Activated naive CD8-positive, alpha-beta T cell treated with anti-CD3 and anti-CD28 coated beads, Interleukin-2, amount 10 ng/mL, durations not matched to agents 7 days and 5 days (primary cell): ENCODE data around the gene FAM83E. TPM values are rescaled to one million over a fixed set of nuclear protein-coding genes. Genes with fewer than 3 reads are reported as not detected.

Experiments used
- ATAC-seq: fragments of 150-1000 bp; cut with Tn5 transposase; one replicate; pipeline ENCODE4 v1.10.0; 2021; ENCODE audit warnings: low read depth, moderate library complexity
- POLR2A ChIA-PET: fragments of 350-600 bp; sonication (Branson Sonifier 250); formaldehyde crosslinking; loops from one replicate; lab custom pipeline; 2021; ENCODE audit warnings: antibody characterized with exemption; lab: Charles Lee
- DNase-seq: peaks from one replicate; pipeline ENCODE4 v3.0.0; 2021
- H3K27ac Mint-ChIP-seq: one replicate; pipeline ENCODE4 v1.8.0; 2022; ENCODE audit warnings: mild to moderate bottlenecking, mixed read lengths
- H3K27me3 Mint-ChIP-seq: one replicate; pipeline ENCODE4 v1.8.0; 2022; ENCODE audit warnings: mild to moderate bottlenecking, moderate library complexity, mixed read lengths
- H3K36me3 Mint-ChIP-seq: one replicate; pipeline ENCODE4 v1.8.0; 2021; ENCODE audit warnings: mild to moderate bottlenecking, mixed read lengths
- H3K4me1 Mint-ChIP-seq: one replicate; pipeline ENCODE4 v1.8.0; 2021; ENCODE audit warnings: mixed read lengths
- H3K4me3 Mint-ChIP-seq: one replicate; pipeline ENCODE4 v1.8.0; 2022; ENCODE audit warnings: mild to moderate bottlenecking, moderate library complexity, mixed read lengths
- H3K9me3 Mint-ChIP-seq: one replicate; pipeline ENCODE4 v1.8.0; 2021; ENCODE audit warnings: mixed read lengths
- total RNA-seq, 2 experiments: library from RNA; stranded (reverse); gene quantifications; one replicate each; pipeline ENCODE4 v1.2.3, GENCODE V29; 2021

Gene FAM83E
- total RNA-seq, 2 experiments from 2014 or later, result 2.7 to 3.6 TPM

DNA sequence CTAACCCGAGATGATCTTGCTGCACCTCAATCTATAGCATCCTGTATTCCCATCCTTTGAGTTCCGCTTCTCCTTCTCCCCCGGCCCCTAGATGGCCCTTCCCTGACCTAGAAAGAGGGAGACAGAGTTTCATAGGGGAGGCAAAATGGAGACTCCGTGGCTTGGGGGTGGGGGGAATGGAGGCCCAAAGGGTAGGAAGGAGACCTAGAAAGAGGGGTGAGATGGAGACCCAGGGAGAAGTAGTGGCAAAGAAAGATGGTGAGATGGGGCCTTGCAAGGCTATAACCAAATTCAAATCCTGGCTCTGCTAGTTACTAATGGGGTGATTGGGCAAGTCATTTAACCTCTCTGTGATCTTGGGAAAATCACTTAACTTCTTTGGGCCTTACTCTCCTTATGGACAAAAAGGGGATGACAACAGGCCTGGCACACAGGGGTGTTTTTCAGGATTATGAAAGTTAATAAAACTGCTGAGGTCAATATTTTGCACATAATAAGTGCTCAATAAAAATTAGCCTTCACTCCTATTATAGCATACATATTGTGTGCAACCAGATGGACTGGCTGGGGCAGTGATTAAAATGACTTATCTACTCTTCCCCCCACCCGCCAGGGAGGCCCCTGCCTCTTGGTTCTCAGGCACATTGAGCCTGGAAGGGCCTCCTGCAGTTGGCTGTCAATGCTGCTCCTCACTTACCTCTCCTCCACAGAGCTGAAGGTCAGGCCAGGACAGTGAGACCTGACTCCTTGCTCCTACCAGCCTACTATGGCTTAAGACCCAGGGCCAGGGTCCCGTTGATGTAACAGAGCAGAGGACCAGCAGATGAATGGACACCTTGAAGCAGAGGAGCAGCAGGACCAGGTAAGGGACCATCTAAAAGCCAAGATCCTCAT, 5.1 kb upstream of the FAM83E start:
- DNase-seq, result peak; percentile 24
- Mint-ChIP-seq H3K27me3 (no peaks in the 10 kb centered on the region), H3K4me1 (peaks cover 44% of the 10 kb centered on the region), H3K4me3 (peak overlapping the region; percentile 95), H3K36me3 (peaks cover 31% of the 10 kb centered on the region), H3K9me3 (no peaks in the 10 kb centered on the region), H3K27ac (peak overlapping the region; percentile 98)
- no peak for ATAC-seq
- POLR2A ChIA-PET, result interaction anchor here (0.9 to 3.1 kb wide), 16 partner anchors 8 to 373 kb away, joined by 3 to 37 read pairs (median 5); partner anchors contain the start of genes BCAT2, CA11, DBP and GYS1

DNA sequence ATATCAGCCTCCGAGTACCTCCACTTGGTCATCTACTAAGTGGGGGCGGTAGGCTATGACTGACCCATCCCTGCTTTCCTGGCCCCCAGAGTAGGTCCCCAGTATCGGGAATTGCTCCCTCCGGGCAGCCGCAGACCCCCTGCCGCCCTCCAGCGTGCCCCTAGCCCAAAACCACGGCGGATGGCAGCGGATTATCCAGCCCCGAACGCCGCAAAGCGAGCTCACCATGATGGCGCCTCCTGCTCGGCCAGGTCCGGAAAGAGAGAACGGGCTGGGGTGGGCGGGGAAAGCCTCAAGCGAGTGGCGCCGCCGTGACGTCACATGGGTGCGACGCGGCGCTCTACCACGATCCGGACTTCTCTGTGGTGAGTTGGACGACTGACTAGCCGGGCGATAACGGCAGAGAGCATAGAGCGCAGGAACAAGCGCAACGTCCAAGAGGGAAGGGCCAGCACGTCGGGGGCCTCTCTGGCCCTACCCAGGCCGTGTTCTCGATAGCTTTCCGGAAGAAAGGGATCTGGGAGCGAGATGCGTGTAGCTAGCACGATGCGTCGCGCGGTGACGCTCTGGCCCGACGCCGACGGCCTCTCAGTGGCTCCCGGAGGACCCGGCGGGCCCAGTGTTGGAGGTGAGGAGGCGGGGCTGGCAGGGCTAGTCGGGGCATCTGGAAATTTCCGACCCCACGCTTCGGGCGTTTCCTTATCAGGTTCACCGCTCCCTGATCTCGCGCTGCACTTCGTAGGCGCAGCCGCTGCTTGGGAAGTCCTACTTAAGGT, 4.2 kb upstream of the FAM83E start, which contains the start of the genes RPL18 and SPHK2:
RPL18 (minus strand) TSS at position 263 of the 776 bp plus-strand sequence; CDS start at position 228, 35 bp downstream.
SPHK2 (plus strand) TSS at position 591 of the 776 bp plus-strand sequence. CDS start 1,009 bp downstream, outside the sequence.
- peaks cover 31% of the 10 kb centered on the region for H3K36me3 Mint-ChIP-seq
- H3K27ac Mint-ChIP-seq, result peak within 1 kb of the TSS; percentile 98
- no peaks in the 10 kb centered on the region for H3K9me3 Mint-ChIP-seq
- no peaks in the 10 kb centered on the region for H3K27me3 Mint-ChIP-seq
- peak; percentile 96 for DNase-seq
- peaks cover 39% of the 10 kb centered on the region for H3K4me1 Mint-ChIP-seq
- H3K4me3 Mint-ChIP-seq, result peak within 1 kb of the TSS; percentile 95
- peak; percentile 81 for ATAC-seq
- POLR2A ChIA-PET, result interaction anchor here (0.6 to 3.1 kb wide), 20 partner anchors 9 to 1284 kb away, joined by 3 to 37 read pairs (median 5); partner anchors contain the start of genes BCAT2, CA11, DBP and GYS1

DNA sequence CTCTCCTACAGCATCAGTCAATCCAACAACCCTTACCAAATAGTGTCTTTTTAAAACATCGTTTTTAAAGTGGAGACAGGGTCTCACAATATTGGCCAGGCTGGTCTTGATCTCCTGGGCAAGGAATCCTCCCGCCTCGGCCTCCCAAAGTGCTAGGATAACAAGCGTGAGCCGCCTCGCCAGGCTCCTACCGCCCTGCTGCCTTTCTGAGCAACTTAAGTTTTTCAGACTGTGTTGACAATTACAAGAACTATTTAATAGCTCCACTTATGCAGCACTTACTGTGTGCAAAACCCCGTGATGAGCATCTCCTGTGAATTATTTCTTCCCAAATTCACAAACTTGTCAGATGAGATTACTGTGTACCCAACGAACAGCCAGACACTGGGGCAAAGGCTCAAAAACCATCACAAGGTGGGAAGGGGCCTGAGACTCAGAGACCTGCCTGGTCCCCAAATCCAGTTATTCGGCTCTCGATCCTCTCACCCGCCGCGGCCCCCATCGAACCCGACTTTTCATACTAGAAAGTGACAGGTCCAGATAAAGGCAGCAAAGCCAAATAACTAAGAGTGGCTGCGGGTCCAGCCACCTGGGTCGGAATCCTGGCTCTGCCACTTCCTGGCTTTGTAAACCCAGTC, 3.5 kb upstream of the FAM83E start:
- H3K4me3 Mint-ChIP-seq, result peak overlapping the region; percentile 95
- POLR2A ChIA-PET, result interaction anchor here (0.6 to 3.1 kb wide), 18 partner anchors 9 to 1284 kb away, joined by 3 to 37 read pairs (median 5); partner anchors contain the start of genes BCAT2, CA11, DBP and GYS1
- DNase-seq, result no peak
- peaks cover 34% of the 10 kb centered on the region for H3K4me1 Mint-ChIP-seq
- no peak for ATAC-seq
- H3K27me3 Mint-ChIP-seq, result no peaks in the 10 kb centered on the region
- H3K9me3 Mint-ChIP-seq, result no peaks in the 10 kb centered on the region
- peaks cover 27% of the 10 kb centered on the region for H3K36me3 Mint-ChIP-seq
- peak overlapping the region; percentile 98 for H3K27ac Mint-ChIP-seq

DNA sequence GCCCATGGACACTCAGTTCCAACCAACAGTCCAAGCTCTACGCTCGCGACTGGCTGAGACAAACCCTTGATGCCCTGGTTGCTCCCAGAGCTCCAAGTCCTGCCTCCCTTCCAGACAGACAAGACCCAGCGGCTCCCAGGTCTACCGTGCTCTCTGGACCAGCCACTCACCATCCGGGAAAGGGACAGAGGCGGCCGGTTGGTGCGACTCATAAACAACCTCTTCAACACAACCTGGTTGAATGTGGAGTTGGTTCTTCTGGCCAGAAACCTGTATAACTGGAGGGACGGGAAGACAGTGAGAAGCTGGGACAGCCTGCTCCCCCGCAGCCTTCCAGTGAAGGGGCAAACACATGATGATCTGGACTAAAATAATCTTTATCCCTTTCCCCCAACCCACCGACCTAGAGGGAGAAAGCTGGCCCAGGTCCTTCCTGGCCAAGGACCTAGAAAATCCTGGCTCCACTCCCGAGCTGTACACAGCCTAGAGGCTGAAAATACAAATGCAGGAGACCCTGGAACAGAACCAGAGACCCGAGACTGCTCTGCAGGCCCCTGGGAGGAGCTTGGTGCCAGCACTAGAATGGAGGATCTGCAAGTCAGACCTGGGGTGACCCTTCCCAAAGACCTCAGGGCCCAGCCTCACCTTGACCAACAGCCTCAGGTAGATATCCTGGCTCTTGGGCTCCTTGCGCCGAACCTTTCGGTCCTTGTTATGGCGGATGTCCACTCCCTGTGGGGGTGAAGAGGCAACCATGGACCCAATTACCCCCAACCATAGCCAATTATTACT, 2.5 kb upstream of the FAM83E start:
- POLR2A ChIA-PET, result interaction anchor here (0.9 to 1.3 kb wide), 4 partner anchors 9 to 28 kb away, joined by 3 read pairs; no protein-coding TSS in a partner anchor
- Mint-ChIP-seq H3K4me3 (peak overlapping the region; percentile 95), H3K9me3 (no peaks in the 10 kb centered on the region), H3K27me3 (no peaks in the 10 kb centered on the region), H3K27ac (peak overlapping the region; percentile 98), H3K36me3 (peaks cover 24% of the 10 kb centered on the region), H3K4me1 (peaks cover 30% of the 10 kb centered on the region)
- DNase-seq (peak; percentile 25), ATAC-seq (no peak)

DNA sequence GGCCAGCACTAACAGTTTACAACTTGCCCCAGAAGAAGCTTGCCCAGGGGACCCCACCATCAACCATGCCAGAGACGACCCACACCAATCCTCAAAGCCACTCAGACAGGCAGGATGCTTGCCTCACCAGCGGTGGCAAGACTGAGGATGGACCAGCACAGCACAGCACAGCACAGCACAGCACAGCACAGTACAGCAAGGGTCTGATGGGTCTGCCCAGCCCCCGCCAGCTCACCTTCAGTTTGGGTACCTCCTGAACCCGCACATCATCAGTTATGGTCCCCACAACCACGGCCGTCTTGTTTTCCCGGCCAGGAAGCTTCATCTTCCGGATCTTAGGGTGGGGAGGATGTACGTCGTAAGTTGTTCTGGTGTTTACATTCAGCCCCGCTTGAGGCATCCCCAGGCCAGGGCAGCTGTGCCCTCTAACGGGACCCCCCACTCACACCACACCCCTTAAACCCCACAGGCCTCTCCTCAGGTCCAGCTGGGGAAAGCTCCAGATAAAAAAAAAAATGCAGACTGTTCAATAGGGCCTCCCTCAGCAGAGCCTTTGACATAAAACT, 1.7 kb upstream of the FAM83E start:
- H3K9me3 Mint-ChIP-seq, result no peaks in the 10 kb centered on the region
- no peak for DNase-seq
- peak overlapping the region; percentile 95 for H3K4me3 Mint-ChIP-seq
- POLR2A ChIA-PET, result interaction anchor here (0.6 to 1.3 kb wide), 4 partner anchors 8 to 42 kb away, joined by 3 to 5 read pairs (median 3); no protein-coding TSS in a partner anchor
- no peaks in the 10 kb centered on the region for H3K27me3 Mint-ChIP-seq
- ATAC-seq, result no peak
- peaks cover 26% of the 10 kb centered on the region for H3K4me1 Mint-ChIP-seq
- H3K27ac Mint-ChIP-seq, result peak overlapping the region; percentile 43
- H3K36me3 Mint-ChIP-seq, result peaks cover 22% of the 10 kb centered on the region

DNA sequence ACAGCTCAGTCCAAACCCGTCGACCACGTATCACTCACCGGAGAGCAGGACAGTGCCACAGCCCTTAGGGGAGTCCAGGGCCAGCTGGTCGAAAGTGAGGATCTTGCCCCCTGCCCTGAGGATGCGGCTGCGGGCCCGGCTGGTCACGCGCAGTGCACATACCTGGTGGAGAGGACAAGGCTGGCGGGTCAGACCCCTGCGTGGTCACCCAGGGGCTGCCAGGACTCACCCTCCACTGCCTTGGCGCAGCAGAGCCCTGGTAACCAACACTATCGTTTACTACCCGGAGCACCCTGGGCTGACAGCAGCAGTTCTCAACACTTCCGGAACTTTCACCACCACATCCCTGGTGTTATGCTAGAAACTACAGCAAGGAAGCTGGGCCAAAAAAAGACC, 1.2 kb upstream of the FAM83E start:
- peaks cover 22% of the 10 kb centered on the region for H3K36me3 Mint-ChIP-seq
- no peak for ATAC-seq

DNA sequence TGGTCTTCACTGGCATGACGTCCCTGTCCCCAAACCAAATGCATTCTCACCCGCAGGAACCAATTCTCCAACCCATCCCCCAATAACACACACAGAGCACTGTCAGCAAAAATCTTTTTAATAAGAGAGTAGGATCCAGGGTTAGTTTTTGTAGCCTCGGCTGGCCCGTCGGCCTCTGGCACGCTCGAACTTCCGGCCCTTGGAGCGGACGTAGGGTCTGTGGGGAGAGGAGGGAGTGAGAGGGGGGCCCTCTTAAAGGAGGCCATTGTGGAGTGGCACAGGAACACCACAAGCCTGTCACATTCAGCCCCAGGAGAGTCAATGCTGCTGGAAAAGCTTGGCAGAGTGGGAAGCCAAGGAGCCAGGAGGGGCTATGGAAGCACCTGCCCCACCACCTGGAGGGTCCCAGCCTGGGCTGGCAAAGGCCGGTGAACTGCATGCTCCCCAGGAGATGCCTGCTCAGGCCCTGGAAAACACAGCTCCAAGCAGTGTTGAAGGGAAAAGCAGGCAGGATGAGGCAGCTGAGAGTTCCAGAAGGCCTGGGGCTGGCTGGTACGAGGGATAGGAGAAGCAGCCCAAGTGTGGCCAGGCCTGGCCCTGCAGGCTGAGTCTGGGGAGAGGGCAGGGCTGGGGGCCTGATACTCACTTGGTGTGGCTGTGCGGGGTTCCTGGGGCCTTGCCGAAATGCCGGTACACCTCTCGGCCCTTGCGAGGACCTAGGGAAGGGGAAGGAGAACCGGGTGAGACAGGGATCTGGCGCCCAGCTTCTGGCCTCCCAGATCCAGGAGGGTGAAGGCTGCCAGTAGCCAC, 560 bp upstream of the FAM83E start:
- H3K4me3 Mint-ChIP-seq, result no peak overlapping the region
- POLR2A ChIA-PET, result interaction anchor here (0.6 kb wide), 1 partner anchor 41 kb away, joined by 5 read pairs; no protein-coding TSS in a partner anchor
- H3K27me3 Mint-ChIP-seq, result no peaks in the 10 kb centered on the region
- no peaks in the 10 kb centered on the region for H3K9me3 Mint-ChIP-seq
- peaks cover 22% of the 10 kb centered on the region for H3K36me3 Mint-ChIP-seq
- H3K27ac Mint-ChIP-seq, result peak overlapping the region; percentile 25
- H3K4me1 Mint-ChIP-seq, result peaks cover 23% of the 10 kb centered on the region
- DNase-seq (peak; percentile 25), ATAC-seq (no peak)

More for the DNA sequence above, 1.2 kb upstream of the FAM83E start:
- POLR2A ChIA-PET, result interaction anchor here (0.6 kb wide), 1 partner anchor 41 kb away, joined by 5 read pairs; no protein-coding TSS in a partner anchor
- no peaks in the 10 kb centered on the region for H3K9me3 Mint-ChIP-seq
- DNase-seq, result peak; percentile 28
- no peaks in the 10 kb centered on the region for H3K27me3 Mint-ChIP-seq
- H3K4me1 Mint-ChIP-seq, result peaks cover 23% of the 10 kb centered on the region
- H3K27ac Mint-ChIP-seq, result peak overlapping the region; percentile 43
- H3K4me3 Mint-ChIP-seq, result peak overlapping the region; percentile 95

DNA sequence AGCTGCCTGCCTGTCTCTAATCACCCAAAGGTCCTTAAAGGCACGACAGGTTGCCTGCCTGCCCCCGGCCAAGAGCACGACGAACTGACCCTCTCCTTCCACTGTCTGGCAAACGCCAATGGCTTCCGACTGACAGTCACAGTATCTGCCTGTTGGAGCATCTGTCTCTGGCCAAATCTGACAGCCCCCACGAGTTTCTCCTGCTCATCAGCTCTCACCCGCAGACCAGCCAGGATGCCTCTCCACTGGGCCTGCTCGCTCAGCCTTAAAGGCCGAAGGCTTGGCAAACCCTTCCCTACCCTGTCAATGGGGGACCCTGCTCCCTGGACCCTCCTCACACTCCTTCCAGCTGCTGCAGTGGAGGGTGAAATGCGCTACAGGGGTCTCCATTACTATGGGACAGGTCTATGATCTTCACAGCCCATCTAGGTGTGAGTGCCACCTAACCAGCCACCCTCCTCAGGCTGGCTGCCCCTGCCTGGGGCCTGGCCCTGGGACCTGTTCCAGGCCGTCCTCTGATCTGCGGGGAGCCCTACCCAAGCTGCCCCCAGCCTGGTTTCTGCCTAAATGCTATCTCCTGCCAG, 932 bp downstream of the FAM83E start:
- ATAC-seq (no peak), DNase-seq (peak; percentile 34)
- Mint-ChIP-seq H3K4me1 (peaks cover 15% of the 10 kb centered on the region), H3K9me3 (no peaks in the 10 kb centered on the region), H3K4me3 (no peak overlapping the region), H3K27ac (peak overlapping the region; percentile 26), H3K27me3 (no peaks in the 10 kb centered on the region), H3K36me3 (peaks cover 19% of the 10 kb centered on the region)
- POLR2A ChIA-PET, result interaction anchor here (0.6 to 1.0 kb wide), 2 partner anchors 10 to 13 kb away, joined by 3 to 8 read pairs; no protein-coding TSS in a partner anchor

DNA sequence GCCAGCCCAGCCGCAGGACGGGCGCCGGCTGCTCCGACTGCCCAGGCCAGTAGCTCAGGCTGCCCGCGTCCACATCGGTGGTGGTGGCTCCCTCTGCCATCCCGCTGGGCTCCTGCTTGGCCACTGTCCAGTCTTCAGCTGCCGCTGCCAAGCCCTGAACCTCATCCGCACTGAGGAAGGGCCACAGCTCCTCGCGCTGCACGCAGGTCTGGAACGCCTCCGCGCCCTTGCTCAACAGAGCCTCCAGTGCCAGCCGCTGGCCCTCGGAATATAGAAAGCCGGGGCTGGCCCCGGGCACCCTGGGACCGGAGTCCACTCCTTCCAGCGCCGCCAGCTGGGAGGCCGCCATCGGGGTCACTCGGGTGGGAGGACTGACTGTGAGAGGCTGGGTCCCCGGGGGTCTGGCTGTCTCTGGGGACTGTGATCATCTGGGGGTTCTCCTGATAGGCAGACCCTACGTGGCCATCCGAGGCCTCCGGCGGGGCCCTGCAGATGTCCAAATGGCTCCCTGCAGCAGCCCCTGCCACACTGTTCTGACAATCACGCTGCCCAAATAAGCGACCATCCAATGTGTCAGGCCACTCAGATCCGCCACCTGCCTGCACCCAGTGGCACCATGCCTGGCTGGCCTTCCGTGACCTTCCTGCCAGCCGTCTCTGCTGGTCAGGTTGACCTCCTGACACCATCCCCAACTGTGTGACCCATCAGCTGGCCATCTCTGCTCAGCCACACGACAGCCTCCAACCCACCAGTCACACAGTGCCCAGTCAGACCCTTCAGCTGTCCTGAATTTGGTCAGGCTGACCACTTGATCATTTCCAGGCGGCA, 1.6 kb downstream of the FAM83E start:
- Mint-ChIP-seq H3K4me3 (no peak overlapping the region), H3K9me3 (no peaks in the 10 kb centered on the region), H3K36me3 (peaks cover 14% of the 10 kb centered on the region), H3K27me3 (no peaks in the 10 kb centered on the region), H3K4me1 (peaks cover 18% of the 10 kb centered on the region), H3K27ac (no peak overlapping the region)
- POLR2A ChIA-PET, result interaction anchor here (0.6 to 1.1 kb wide), 2 partner anchors 14 to 23 kb away, joined by 3 to 8 read pairs; partner anchors contain the start of gene DBP
- DNase-seq, result peak; percentile 29
- no peak for ATAC-seq

DNA sequence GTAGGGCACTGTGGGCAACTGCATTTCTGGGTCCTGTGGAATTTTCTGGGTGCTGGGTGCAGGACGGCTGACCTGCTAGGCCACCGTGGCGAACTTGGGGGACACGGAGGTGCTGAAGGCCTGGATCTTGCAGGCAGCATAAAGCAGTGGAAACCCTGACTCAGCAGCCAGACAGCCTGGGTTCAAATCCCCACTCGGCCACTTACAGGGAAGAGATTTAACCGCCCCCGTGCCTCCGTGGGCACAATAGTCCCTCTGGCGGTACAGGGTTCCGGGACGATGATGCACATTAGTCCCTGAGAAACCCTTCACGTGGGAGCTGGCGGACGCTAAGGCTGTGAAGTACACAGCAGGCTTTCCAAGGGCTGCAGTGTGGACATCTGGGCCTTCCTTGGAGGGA, 3.0 kb downstream of the FAM83E start:
- H3K27me3 Mint-ChIP-seq, result no peaks in the 10 kb centered on the region
- peaks cover 8% of the 10 kb centered on the region for H3K36me3 Mint-ChIP-seq
- H3K4me3 Mint-ChIP-seq, result no peak overlapping the region
- POLR2A ChIA-PET, result interaction anchor here (1.1 kb wide), 1 partner anchor 25 kb away, joined by 3 read pairs; the partner anchor contains the start of gene DBP
- no peak overlapping the region for H3K27ac Mint-ChIP-seq
- H3K9me3 Mint-ChIP-seq, result no peaks in the 10 kb centered on the region
- H3K4me1 Mint-ChIP-seq, result peaks cover 14% of the 10 kb centered on the region
- no peak for DNase-seq
- ATAC-seq, result no peak
